ENCODE results near the gene H19.

The H19 gene

GRCh38 chr11:1990872-1991578 is 6.6 kb downstream of the H19 start:
- Histone ChIP-seq H3K4me3 (ENCODE audit: low read length) (no peak overlapping the region), H3K79me1 (ENCODE audit: low read length) (no peaks in the 10 kb centered on the region), H3K56ac (ENCODE audit: low read length) (no peak overlapping the region), H3K4ac (ENCODE audit: low read depth, low read length) (no peak overlapping the region), H2AK5ac (ENCODE audit: low read length) (no peak overlapping the region), H3K27me3 (ENCODE audit: insufficient read depth, low read length, poor library complexity) (no peaks in the 10 kb centered on the region), H3K9ac (ENCODE audit: low read length) (no peak overlapping the region), H3K79me2 (ENCODE audit: control insufficient read depth, insufficient read depth, low read length) (no peaks in the 10 kb centered on the region), H3K4me2 (ENCODE audit: low read length) (no peak overlapping the region), H3K18ac (ENCODE audit: low read length) (no peak overlapping the region), H3K36me3 (ENCODE audit: control insufficient read depth, insufficient read depth, low read length) (no peaks in the 10 kb centered on the region), H3K23ac (ENCODE audit: low read length) (no peak overlapping the region), H4K5ac (ENCODE audit: low read length) (no peak overlapping the region), H2BK15ac (replicated peaks; ENCODE audit: low read depth) (no peak overlapping the region), H2BK5ac (ENCODE audit: low read length) (no peak overlapping the region), H4K8ac (ENCODE audit: low read depth, low read length) (no peak overlapping the region), H2BK120ac (ENCODE audit: low read depth, low read length) (no peak overlapping the region), H3K27ac (ENCODE audit: low read depth, low read length) (no peak overlapping the region), H3K4me1 (ENCODE audit: control insufficient read depth, low read depth, low read length) (no peaks in the 10 kb centered on the region)
- no CpG with 5 or more reads among the region's 29 CpGs for WGBS (ENCODE audit: extremely low coverage, insufficient coverage, low lambda C conversion rate)
- DNase-seq: no peak

GRCh38 chr11:1989953-1990352 is 7.7 kb downstream of the H19 start:
- Histone ChIP-seq H3K18ac (ENCODE audit: low read length) (no peak overlapping the region), H3K79me1 (ENCODE audit: low read length) (no peaks in the 10 kb centered on the region), H3K4me2 (ENCODE audit: low read length) (no peak overlapping the region), H3K9ac (ENCODE audit: low read length) (no peak overlapping the region), H3K4me3 (ENCODE audit: low read length) (no peak overlapping the region), H2BK120ac (ENCODE audit: low read depth, low read length) (no peak overlapping the region), H3K27me3 (ENCODE audit: insufficient read depth, low read length, poor library complexity) (no peaks in the 10 kb centered on the region), H3K4ac (ENCODE audit: low read depth, low read length) (no peak overlapping the region), H3K23ac (ENCODE audit: low read length) (no peak overlapping the region), H3K4me1 (ENCODE audit: control insufficient read depth, low read depth, low read length) (no peaks in the 10 kb centered on the region), H4K8ac (ENCODE audit: low read depth, low read length) (no peak overlapping the region), H2AK5ac (ENCODE audit: low read length) (no peak overlapping the region), H4K5ac (ENCODE audit: low read length) (no peak overlapping the region), H3K36me3 (ENCODE audit: control insufficient read depth, insufficient read depth, low read length) (no peaks in the 10 kb centered on the region), H3K27ac (ENCODE audit: low read depth, low read length) (no peak overlapping the region), H3K79me2 (ENCODE audit: control insufficient read depth, insufficient read depth, low read length) (no peaks in the 10 kb centered on the region), H3K56ac (ENCODE audit: low read length) (no peak overlapping the region), H2BK15ac (replicated peaks; ENCODE audit: low read depth) (no peak overlapping the region), H2BK5ac (ENCODE audit: low read length) (no peak overlapping the region)
- no peak for DNase-seq
- WGBS (ENCODE audit: extremely low coverage, insufficient coverage, low lambda C conversion rate): no CpG with 5 or more reads among the region's 15 CpGs

GRCh38 chr11:1988667-1989317 is 8.8 kb downstream of the H19 start:
- Histone ChIP-seq H2BK5ac (ENCODE audit: low read length) (no peak overlapping the region), H3K56ac (ENCODE audit: low read length) (no peak overlapping the region), H4K8ac (ENCODE audit: low read depth, low read length) (no peak overlapping the region), H3K27ac (ENCODE audit: low read depth, low read length) (no peak overlapping the region), H4K5ac (ENCODE audit: low read length) (no peak overlapping the region), H3K18ac (ENCODE audit: low read length) (no peak overlapping the region), H2BK15ac (replicated peaks; ENCODE audit: low read depth) (no peak overlapping the region), H3K4me3 (ENCODE audit: low read length) (no peak overlapping the region), H2AK5ac (ENCODE audit: low read length) (no peak overlapping the region), H3K79me1 (ENCODE audit: low read length) (no peaks in the 10 kb centered on the region), H3K23ac (ENCODE audit: low read length) (no peak overlapping the region), H2BK120ac (ENCODE audit: low read depth, low read length) (no peak overlapping the region), H3K4ac (ENCODE audit: low read depth, low read length) (no peak overlapping the region), H3K4me1 (ENCODE audit: control insufficient read depth, low read depth, low read length) (no peaks in the 10 kb centered on the region), H3K9ac (ENCODE audit: low read length) (no peak overlapping the region), H3K4me2 (ENCODE audit: low read length) (no peak overlapping the region), H3K36me3 (ENCODE audit: control insufficient read depth, insufficient read depth, low read length) (no peaks in the 10 kb centered on the region), H3K27me3 (ENCODE audit: insufficient read depth, low read length, poor library complexity) (no peaks in the 10 kb centered on the region), H3K79me2 (ENCODE audit: control insufficient read depth, insufficient read depth, low read length) (no peaks in the 10 kb centered on the region)
- WGBS (ENCODE audit: extremely low coverage, insufficient coverage, low lambda C conversion rate): no CpG with 5 or more reads among the region's 24 CpGs
- DNase-seq: peak; percentile 0

GRCh38 chr11:1988174-1988573 is 9.5 kb downstream of the H19 start:
- Histone ChIP-seq H3K56ac (ENCODE audit: low read length) (no peak overlapping the region), H4K8ac (ENCODE audit: low read depth, low read length) (no peak overlapping the region), H3K79me2 (ENCODE audit: control insufficient read depth, insufficient read depth, low read length) (no peaks in the 10 kb centered on the region), H2BK15ac (replicated peaks; ENCODE audit: low read depth) (no peak overlapping the region), H4K5ac (ENCODE audit: low read length) (no peak overlapping the region), H3K36me3 (ENCODE audit: control insufficient read depth, insufficient read depth, low read length) (no peaks in the 10 kb centered on the region), H2AK5ac (ENCODE audit: low read length) (no peak overlapping the region), H3K23ac (ENCODE audit: low read length) (no peak overlapping the region), H2BK120ac (ENCODE audit: low read depth, low read length) (no peak overlapping the region), H3K4me2 (ENCODE audit: low read length) (no peak overlapping the region), H3K4me1 (ENCODE audit: control insufficient read depth, low read depth, low read length) (no peaks in the 10 kb centered on the region), H3K9ac (ENCODE audit: low read length) (no peak overlapping the region), H3K4me3 (ENCODE audit: low read length) (no peak overlapping the region), H3K27me3 (ENCODE audit: insufficient read depth, low read length, poor library complexity) (no peaks in the 10 kb centered on the region), H2BK5ac (ENCODE audit: low read length) (no peak overlapping the region), H3K18ac (ENCODE audit: low read length) (no peak overlapping the region), H3K79me1 (ENCODE audit: low read length) (no peaks in the 10 kb centered on the region), H3K27ac (ENCODE audit: low read depth, low read length) (no peak overlapping the region), H3K4ac (ENCODE audit: low read depth, low read length) (no peak overlapping the region)
- no peak for DNase-seq
- WGBS (ENCODE audit: extremely low coverage, insufficient coverage, low lambda C conversion rate): no CpG with 5 or more reads among the region's 11 CpGs

- H3K36me3 ChIP-seq (ENCODE audit: control insufficient read depth, insufficient read depth, low read length): no peaks in the 10 kb centered on the region
- no peak overlapping the region for H3K4ac ChIP-seq (ENCODE audit: low read depth, low read length)
- H2AK5ac ChIP-seq (ENCODE audit: low read length): no peak overlapping the region
- no peaks in the 10 kb centered on the region for H3K4me1 ChIP-seq (ENCODE audit: control insufficient read depth, low read depth, low read length)
- no peaks in the 10 kb centered on the region for H3K27me3 ChIP-seq (ENCODE audit: insufficient read depth, low read length, poor library complexity)
- H2BK120ac ChIP-seq (ENCODE audit: low read depth, low read length): no peak overlapping the region
- H3K18ac ChIP-seq (ENCODE audit: low read length): no peak overlapping the region
- DNase-seq: no peak
- no peaks in the 10 kb centered on the region for H3K79me2 ChIP-seq (ENCODE audit: control insufficient read depth, insufficient read depth, low read length)
- H3K23ac ChIP-seq (ENCODE audit: low read length): no peak overlapping the region
- H2BK5ac ChIP-seq (ENCODE audit: low read length): no peak overlapping the region
- no peaks in the 10 kb centered on the region for H3K79me1 ChIP-seq (ENCODE audit: low read length)
- no peak overlapping the region for H3K27ac ChIP-seq (ENCODE audit: low read depth, low read length)
- H4K8ac ChIP-seq (ENCODE audit: low read depth, low read length): no peak overlapping the region
- H3K4me2 ChIP-seq (ENCODE audit: low read length): no peak overlapping the region
- no peak overlapping the region for H4K5ac ChIP-seq (ENCODE audit: low read length)
- no peak overlapping the region for H3K56ac ChIP-seq (ENCODE audit: low read length)
- no CpG with 5 or more reads among the region's 6 CpGs for WGBS (ENCODE audit: extremely low coverage, insufficient coverage, low lambda C conversion rate)
- no peak overlapping the region for H3K9ac ChIP-seq (ENCODE audit: low read length)
- no peak overlapping the region for H3K4me3 ChIP-seq (ENCODE audit: low read length)
- H2BK15ac ChIP-seq (replicated peaks; ENCODE audit: low read depth): no peak overlapping the region
These were observed 10.6 kb downstream of the H19 start for GRCh38 chr11:1987024-1987423.

DNA sequence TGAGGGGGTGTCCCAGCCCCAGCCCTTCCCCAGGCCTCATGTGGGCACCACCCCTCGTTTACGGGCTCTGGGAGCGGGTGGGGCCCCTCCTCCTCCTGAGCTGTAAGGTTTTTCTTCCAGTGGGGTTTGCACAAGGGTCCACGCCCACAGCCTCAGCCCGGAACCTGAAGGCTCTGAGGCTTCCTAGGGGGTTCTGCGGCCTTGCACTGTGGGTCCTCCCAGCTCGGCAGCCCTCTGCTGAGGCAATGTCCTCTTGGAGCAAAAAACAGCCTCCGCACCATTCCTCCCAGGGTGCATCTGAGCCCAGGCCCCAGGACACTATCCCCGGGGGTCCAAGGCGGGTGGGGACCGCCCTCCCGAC is 14.1 kb downstream of the H19 start:
- H3K4ac ChIP-seq (ENCODE audit: low read depth, low read length): no peak overlapping the region
- H3K27ac ChIP-seq (ENCODE audit: low read depth, low read length): no peak overlapping the region
- H3K27me3 ChIP-seq (ENCODE audit: insufficient read depth, low read length, poor library complexity): no peaks in the 10 kb centered on the region
- H3K56ac ChIP-seq (ENCODE audit: low read length): no peak overlapping the region
- no peak overlapping the region for H3K4me3 ChIP-seq (ENCODE audit: low read length)
- H3K4me2 ChIP-seq (ENCODE audit: low read length): no peak overlapping the region
- H3K23ac ChIP-seq (ENCODE audit: low read length): no peak overlapping the region
- no peak overlapping the region for H3K9ac ChIP-seq (ENCODE audit: low read length)
- no peak overlapping the region for H2BK15ac ChIP-seq (replicated peaks; ENCODE audit: low read depth)
- H2BK5ac ChIP-seq (ENCODE audit: low read length): no peak overlapping the region
- DNase-seq: no peak
- no peak overlapping the region for H2AK5ac ChIP-seq (ENCODE audit: low read length)
- H3K79me1 ChIP-seq (ENCODE audit: low read length): no peaks in the 10 kb centered on the region
- no peaks in the 10 kb centered on the region for H3K79me2 ChIP-seq (ENCODE audit: control insufficient read depth, insufficient read depth, low read length)
- no peaks in the 10 kb centered on the region for H3K36me3 ChIP-seq (ENCODE audit: control insufficient read depth, insufficient read depth, low read length)
- no peak overlapping the region for H4K8ac ChIP-seq (ENCODE audit: low read depth, low read length)
- H3K18ac ChIP-seq (ENCODE audit: low read length): no peak overlapping the region
- WGBS (ENCODE audit: extremely low coverage, insufficient coverage, low lambda C conversion rate): no CpG with 5 or more reads among the region's 12 CpGs
- H4K5ac ChIP-seq (ENCODE audit: low read length): no peak overlapping the region
- no peaks in the 10 kb centered on the region for H3K4me1 ChIP-seq (ENCODE audit: control insufficient read depth, low read depth, low read length)
- H2BK120ac ChIP-seq (ENCODE audit: low read depth, low read length): no peak overlapping the region

Data from mesendoderm (in vitro differentiated cells).